Panc1 (cell line): ENCODE measurements around the gene CWC27. TPM values are rescaled to one million over a fixed set of nuclear protein-coding genes. Genes with fewer than 3 reads are reported as not detected.

ENCODE experiments used
- ATAC-seq: fragments of 200-7000 bp; cut with Tn5 transposase; 2 replicates; pipeline ENCODE4 v1.9.1; 2020; ENCODE audit warnings: mild to moderate bottlenecking, moderate library complexity
- BruUV-seq: library from RNA; stranded (reverse); fragments of 400-500 nt; replicated peaks from 2 replicates; lab custom pipeline; 2021; lab: Mats Ljungman, UMichigan
- CTCF ChIA-PET: fragments of 300-600 bp; sonication (Branson Sonifier 250); formaldehyde crosslinking; loops from one replicate; lab custom pipeline; 2022; ENCODE audit warnings: antibody characterized with exemption; lab: Charles Lee
- POLR2A ChIA-PET: fragments of 300-600 bp; sonication (Branson Sonifier 250); formaldehyde crosslinking; loops from one replicate; lab custom pipeline; 2022; ENCODE audit warnings: antibody characterized with exemption; lab: Charles Lee
- DNase-seq: peaks from one replicate; pipeline ENCODE4 v3.0.0-alpha.2; 2010; ENCODE audit warnings: low read depth, low spot score
- H3K27ac ChIP-seq: 2 replicates; pipeline ENCODE4 v1.5.1; 2011; ENCODE audit warnings: mild to moderate bottlenecking, low read length, inconsistent platforms
- H3K27me3 ChIP-seq: fragments of 200-500 bp; sonication (Bioruptor generic); 2 replicates; pipeline ENCODE4 v1.6.0; 2014; ENCODE audit warnings: low read length, inconsistent platforms; ENCODE audit not compliant: control insufficient read depth, insufficient read depth
- H3K36me3 ChIP-seq: fragments of 200-500 bp; sonication (Bioruptor generic); 2 replicates; pipeline ENCODE4 v1.5.1; 2014; ENCODE audit warnings: inconsistent platforms, mild to moderate bottlenecking, low read length, moderate library complexity; ENCODE audit not compliant: control insufficient read depth, insufficient read depth
- H3K4me1 ChIP-seq: 2 replicates; pipeline ENCODE4 v1.5.1; 2011; ENCODE audit warnings: inconsistent platforms, mild to moderate bottlenecking, low read length, moderate library complexity; ENCODE audit not compliant: control insufficient read depth, insufficient read depth
- H3K4me3 ChIP-seq, 2 experiments: 2 replicates each; pipeline ENCODE4 v1.5.1; 2011 to 2012; ENCODE audit warnings: low read depth in 2 of 2, low read length in 2 of 2, mild to moderate bottlenecking in 2 of 2, inconsistent platforms in 1 of 2, moderate library complexity in 1 of 2
- H3K9me3 ChIP-seq: fragments of 200-500 bp; sonication (Bioruptor generic); 2 replicates; pipeline ENCODE4 v1.5.1; 2014; ENCODE audit warnings: low read depth, mild to moderate bottlenecking, inconsistent platforms, low read length, moderate library complexity; ENCODE audit not compliant: control insufficient read depth, insufficient read depth
- REST ChIP-seq, 2 experiments: IDR thresholded peaks; 2 replicates each; pipeline ENCODE4 v1.6.1; 2011 to 2012; ENCODE audit warnings: low read depth in 2 of 2, control low read depth in 1 of 2, low read length in 1 of 2, mild to moderate bottlenecking in 1 of 2, moderate library complexity in 1 of 2; ENCODE audit not compliant: insufficient read depth in 1 of 2
- TCF7L2 ChIP-seq: IDR thresholded peaks from 2 replicates; pipeline ENCODE4 v1.6.1; 2011; ENCODE audit warnings: mild to moderate bottlenecking, low read depth, low read length, inconsistent platforms
- in situ Hi-C: cut with HindIII; loops from 2 replicates; pipeline ENCODE4 v1.10.0; 2016; ENCODE audit warnings: low sequenced_read_pairs, low pct_unique_long_range_greater_than_20kb
- intact Hi-C: fragments of 100-400 bp; cut with micrococcal nuclease; formaldehyde crosslinking; loops from one replicate; pipeline ENCODE4 v1.10.0; 2022; ENCODE audit not compliant: unreplicated experiment
- total RNA-seq: library from RNA; stranded (reverse); gene quantifications from one replicate; pipeline ENCODE4 v1.2.1, GENCODE V29; 2021; ENCODE audit not compliant: unreplicated experiment
- TF ChIP-seq, protein P1 (sequence below): fragments of 450-650 bp; IDR thresholded peaks from 2 replicates; pipeline ENCODE4 v1.5.1; 2017; ENCODE audit warnings: mild to moderate bottlenecking

Gene CWC27
- total RNA-seq, 1 experiment from 2014 or later = 19.7 TPM

DNA sequence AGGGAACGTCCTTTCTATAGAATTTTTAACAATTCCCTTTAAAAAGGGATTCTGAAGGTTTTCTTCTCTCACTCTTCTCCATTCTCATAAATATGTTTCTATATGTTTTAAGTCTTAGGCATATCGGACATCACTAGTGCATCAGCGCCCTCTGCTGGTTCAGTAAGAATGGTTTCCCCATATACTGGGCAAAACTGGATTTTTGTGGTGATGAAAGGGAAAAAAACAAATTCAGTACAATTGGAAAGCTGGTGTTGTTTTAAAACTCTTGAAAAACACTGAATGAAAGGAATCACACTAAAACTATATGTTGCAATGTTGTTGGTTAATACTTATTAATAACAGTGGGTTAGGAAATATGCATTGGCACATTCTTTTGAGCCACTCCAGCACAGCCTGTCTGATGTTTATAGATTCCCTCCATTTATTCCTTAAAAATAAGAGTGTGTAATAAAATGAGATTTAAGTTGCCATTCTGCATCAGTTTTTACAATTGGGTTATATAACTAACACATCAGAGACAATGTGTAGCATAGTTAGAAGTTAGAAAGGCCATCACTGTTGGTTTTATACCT lies 15.8 kb downstream of the CWC27 start:
- POLR2A ChIA-PET = no interaction called here
- H3K4me1 ChIP-seq = no peaks in the 10 kb centered on the region
- intact Hi-C loops (loop anchor here (1.0 kb wide), 1 partner anchor 149 kb away; no protein-coding TSS in a partner anchor), in situ Hi-C loops (no loop called here)
- peak; percentile 84 for ATAC-seq
- H3K9me3 ChIP-seq = no peaks in the 10 kb centered on the region
- TF ChIP-seq, protein P1, sequence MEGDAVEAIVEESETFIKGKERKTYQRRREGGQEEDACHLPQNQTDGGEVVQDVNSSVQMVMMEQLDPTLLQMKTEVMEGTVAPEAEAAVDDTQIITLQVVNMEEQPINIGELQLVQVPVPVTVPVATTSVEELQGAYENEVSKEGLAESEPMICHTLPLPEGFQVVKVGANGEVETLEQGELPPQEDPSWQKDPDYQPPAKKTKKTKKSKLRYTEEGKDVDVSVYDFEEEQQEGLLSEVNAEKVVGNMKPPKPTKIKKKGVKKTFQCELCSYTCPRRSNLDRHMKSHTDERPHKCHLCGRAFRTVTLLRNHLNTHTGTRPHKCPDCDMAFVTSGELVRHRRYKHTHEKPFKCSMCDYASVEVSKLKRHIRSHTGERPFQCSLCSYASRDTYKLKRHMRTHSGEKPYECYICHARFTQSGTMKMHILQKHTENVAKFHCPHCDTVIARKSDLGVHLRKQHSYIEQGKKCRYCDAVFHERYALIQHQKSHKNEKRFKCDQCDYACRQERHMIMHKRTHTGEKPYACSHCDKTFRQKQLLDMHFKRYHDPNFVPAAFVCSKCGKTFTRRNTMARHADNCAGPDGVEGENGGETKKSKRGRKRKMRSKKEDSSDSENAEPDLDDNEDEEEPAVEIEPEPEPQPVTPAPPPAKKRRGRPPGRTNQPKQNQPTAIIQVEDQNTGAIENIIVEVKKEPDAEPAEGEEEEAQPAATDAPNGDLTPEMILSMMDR = peak; percentile 77; the same call in 1 of the 2 replicates
- TF ChIP-seq TCF7L2 = no peak
- no peak overlapping the region for H3K4me3 ChIP-seq
- BruUV-seq = no TSS peak
- no peak overlapping the region for H3K27ac ChIP-seq
- CTCF ChIA-PET = no interaction called here
- no peak for DNase-seq
- H3K36me3 ChIP-seq = no peaks in the 10 kb centered on the region; the same call in 1 of the 2 replicates
- H3K27me3 ChIP-seq = no peaks in the 10 kb centered on the region

DNA sequence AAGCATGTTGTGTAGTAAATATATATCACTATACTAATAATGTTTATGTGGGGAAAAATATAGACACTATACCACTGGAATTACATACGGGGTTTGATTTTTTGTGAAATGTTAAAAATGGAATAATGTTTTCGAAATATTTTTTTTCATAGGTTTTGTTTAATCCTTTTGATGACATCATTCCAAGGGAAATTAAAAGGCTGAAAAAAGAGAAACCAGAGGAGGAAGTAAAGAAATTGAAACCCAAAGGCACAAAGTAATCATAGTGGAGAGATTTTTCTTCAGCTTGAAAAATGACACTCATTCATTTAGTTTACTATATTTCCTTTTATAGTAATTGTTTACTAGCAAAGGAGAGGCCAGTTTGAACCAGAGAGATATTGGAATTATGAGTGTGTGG lies 17.6 kb downstream of the CWC27 start:
- intact Hi-C loops = no loop called here
- in situ Hi-C loops = no loop called here
- CTCF ChIA-PET = no interaction called here

More for the DNA sequence above, 17.6 kb downstream of the CWC27 start:
- ATAC-seq (no peak), DNase-seq (no peak)
- TF ChIP-seq REST (IDR thresholded peaks at IDR 0.05; ENCODE audit: insufficient read depth in 1 of 2, low read depth in 2 of 2, low read length in 1 of 2) = no peak
- TF ChIP-seq, protein P1 = no peak
- H3K9me3 ChIP-seq = no peaks in the 10 kb centered on the region
- H3K4me3 ChIP-seq = no peak overlapping the region
- POLR2A ChIA-PET = interaction anchor here (0.6 kb wide), 1 partner anchor 1008 kb away, joined by 4 read pairs; no protein-coding TSS in a partner anchor
- no peaks in the 10 kb centered on the region; the same call in 1 of the 2 replicates for H3K36me3 ChIP-seq
- H3K4me1 ChIP-seq = no peaks in the 10 kb centered on the region
- no TSS peak for BruUV-seq
- H3K27me3 ChIP-seq = no peaks in the 10 kb centered on the region
- no peak overlapping the region for H3K27ac ChIP-seq
